ENCODE data around the gene MPI. TPM values are rescaled to one million over a fixed set of nuclear protein-coding genes. Genes with fewer than 3 reads are reported as not detected.
"Not testable (repeated sequence)": the region's sequence is repeated elsewhere in the genome, so short reads cannot be mapped to it uniquely, and the experiment has no call there.

MPI gene
- total RNA-seq, 1 donor: 77.3 TPM

DNA sequence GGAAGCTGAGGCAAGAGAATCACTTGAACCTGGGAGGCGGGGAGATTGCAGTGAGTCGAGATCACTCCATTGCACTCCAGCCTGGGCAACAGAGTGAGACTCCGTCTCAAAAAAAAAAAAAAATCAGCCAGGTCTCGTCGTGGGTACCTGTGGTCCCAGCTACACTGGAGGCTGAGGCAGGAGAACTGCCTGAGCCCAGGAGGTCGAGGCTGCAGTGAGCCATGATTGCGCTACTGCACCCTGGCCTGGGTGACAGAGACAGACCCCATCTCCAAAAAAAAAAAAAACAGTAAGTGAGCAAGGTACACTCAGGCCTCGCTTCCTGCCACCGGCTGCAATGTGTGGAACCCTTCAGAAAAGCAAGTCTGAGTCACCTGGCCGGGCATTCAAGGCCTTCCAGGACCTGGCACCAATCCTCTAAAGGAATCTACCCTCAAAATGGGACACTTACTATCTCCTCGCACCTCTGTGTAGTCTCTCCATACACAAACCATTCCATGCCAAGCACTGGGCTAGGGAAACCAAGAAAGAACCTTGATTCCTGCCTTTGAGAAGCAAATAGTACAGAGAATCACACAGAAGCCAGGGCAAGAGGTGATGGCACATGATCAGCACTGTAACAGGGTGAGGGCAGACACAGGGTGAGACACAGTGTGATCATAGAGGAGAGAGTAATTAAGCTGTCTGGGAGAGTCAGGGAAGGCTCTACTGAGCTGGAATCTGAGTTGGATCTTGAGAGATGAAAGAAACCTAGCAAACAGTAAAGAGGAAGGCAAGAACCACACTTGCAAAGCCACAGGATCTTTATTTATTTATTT, 26.4 kb upstream of the MPI start:
- DNase-seq (ENCODE audit: low read depth in 2 of 3, low spot score in 2 of 3): no peak

DNA sequence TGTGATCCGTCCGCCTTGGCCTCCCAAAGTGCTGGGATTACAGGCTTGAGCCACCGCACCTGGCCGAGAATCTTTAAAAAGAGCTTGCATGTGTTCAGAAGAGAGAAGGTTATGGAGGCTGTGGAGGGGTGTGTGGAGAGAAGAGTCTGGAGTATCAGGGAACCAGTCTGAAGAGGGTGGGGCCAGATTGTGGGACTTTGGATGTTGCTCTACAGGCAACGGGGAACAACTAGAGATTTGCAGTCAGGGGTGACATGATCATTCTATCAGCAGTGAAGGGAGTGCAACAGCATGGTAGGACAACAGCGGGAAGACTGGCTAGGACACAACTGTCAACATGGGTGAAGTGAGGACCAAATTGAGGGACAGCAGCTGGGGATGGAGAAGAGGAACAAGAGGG, 25.5 kb upstream of the MPI start:
- no peak for DNase-seq (ENCODE audit: low read depth in 2 of 3, low spot score in 2 of 3)

DNA sequence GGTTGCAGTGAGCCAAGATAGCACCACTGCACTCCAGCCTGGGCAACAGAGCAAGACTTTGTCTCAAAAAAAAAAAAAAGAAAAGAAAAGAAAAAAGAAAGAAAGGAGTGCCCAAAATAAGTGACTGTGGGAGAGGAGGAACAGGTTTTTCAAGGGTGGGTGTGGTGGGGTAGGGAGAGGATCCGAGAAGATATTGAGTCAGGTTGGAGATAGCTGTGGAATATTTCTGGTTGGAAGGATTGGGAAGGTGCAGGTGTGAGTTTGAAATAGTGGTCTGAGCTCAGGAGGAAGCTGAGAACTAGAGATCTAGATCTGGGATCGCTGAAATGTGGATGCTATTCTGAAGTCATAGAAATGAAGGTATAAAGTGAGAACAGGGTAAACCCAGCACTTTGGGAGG, 24.5 kb upstream of the MPI start:
- no peak for DNase-seq (ENCODE audit: low read depth in 2 of 3, low spot score in 2 of 3)

DNA sequence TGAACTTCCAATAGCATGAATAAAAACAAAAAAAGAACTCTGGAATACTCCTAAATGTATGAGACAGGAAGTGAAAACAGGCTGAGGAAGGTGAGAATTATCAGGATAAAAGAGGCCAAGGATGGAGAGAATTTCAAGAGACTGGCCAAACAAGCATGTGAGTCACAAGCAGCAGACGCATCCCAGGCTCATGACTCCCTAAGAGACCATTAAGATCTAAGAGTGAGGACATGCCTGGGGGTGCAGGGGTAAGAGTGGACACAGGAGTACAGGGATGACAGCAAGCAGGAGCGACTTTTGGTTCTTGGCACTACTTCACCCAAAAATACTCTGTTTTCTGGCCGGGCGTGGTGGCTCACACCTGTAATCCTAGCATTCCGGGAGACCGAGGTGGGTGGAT, 23.8 kb upstream of the MPI start:
- DNase-seq (ENCODE audit: low read depth in 2 of 3, low spot score in 2 of 3): no peak

DNA sequence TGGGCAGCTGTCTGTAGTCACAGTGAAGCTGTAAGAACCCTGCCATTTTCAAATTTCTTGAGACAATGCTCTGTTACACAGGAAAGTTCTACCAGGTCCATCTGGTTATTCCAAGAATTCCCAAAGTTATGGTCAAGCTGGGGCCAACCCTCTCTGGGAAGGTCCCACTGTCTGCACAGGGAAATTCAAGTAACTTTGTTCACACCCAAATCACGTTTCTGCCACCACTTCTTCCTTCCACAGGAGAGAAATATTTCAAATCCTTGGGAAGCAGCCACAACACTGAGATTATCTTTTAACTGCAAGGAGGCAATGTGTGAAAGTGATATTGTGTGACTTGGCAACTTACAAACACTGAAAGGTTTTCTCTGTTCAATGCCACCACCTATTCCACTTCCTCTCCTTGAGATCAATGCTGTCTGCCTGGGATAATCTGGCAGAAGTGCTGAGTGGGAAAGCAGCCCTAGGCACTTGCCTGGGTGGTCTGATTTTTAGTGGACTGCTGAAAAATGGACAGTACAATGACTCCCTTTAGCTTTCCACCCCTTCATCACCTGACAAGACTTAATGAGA, 22.3 kb upstream of the MPI start:
- no peak for DNase-seq (ENCODE audit: low read depth in 2 of 3, low spot score in 2 of 3)

DNA sequence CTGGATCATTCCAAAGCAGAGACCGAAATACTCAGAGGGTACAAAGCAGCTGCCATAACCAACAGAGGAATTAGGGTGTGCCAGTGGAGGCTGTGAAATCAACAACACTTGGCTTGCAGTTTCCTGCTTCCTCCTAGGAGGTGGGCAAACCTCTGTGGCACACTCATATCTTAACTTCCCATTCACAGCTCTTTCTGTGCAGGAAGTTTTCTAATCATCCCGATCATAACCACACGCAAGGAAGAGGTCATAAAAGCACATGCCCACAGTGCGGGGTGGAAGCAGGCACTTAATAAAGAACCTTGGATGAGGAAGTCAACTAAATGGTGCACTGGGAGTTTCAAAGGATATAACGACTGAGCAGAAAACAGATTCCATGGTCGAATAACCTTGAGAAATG, 21.8 kb upstream of the MPI start:
- peak in 2 of 3 donors; percentile 79 to 86 for DNase-seq (ENCODE audit: low read depth in 2 of 3, low spot score in 2 of 3)

DNA sequence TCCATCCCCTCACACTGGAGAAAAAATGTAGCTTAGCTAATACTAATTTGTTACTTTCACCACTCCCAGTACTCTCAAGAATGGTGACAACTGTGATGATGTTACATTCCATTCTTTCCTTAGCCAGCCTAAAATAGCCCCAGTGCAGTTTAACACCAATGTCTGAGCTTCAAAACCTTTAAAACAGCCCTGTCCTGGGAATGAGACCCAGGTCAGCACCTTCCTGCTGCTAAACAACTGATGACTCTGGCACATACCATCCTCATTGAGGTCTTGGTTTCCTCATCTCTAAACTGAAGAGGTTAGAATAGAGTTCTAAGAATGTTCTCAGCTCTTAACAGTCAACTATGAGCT, 20.5 kb upstream of the MPI start:
- no peak for DNase-seq (ENCODE audit: low read depth in 2 of 3, low spot score in 2 of 3)

DNA sequence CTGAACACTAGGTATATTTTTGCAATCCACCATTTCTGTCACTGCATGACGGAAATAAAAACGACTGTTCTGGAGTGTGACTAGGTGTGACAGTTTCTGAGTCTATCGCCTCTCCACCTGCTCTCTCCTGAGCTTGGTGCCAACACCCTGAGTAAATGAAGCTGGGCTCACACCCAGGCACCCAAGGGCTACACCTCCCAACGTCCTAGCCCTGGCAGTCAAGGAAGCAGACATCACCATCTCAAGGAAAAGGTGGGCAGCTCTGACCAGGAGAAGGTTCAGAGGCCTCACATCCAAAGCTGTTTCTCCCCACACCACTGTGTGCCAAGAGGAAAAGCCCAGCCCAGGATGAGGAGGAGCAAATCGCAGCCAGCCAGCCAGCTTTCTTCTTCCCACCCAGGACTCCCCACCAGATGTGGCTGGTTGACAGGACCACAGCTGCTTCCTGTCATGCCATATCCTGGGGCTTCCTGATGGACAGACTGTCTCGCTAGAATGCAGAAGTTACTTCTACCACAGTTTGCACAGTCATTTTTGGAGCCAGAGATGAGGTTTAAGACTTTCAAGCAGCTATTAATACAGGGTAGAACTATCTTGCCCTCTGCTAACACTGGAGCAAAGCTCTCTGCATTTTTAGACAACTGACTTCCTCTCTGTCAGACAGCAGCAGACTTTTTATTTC, 20.0 kb upstream of the MPI start:
- DNase-seq (ENCODE audit: low read depth in 2 of 3, low spot score in 2 of 3): peak in 2 of 3 donors; percentile 93 to 98

DNA sequence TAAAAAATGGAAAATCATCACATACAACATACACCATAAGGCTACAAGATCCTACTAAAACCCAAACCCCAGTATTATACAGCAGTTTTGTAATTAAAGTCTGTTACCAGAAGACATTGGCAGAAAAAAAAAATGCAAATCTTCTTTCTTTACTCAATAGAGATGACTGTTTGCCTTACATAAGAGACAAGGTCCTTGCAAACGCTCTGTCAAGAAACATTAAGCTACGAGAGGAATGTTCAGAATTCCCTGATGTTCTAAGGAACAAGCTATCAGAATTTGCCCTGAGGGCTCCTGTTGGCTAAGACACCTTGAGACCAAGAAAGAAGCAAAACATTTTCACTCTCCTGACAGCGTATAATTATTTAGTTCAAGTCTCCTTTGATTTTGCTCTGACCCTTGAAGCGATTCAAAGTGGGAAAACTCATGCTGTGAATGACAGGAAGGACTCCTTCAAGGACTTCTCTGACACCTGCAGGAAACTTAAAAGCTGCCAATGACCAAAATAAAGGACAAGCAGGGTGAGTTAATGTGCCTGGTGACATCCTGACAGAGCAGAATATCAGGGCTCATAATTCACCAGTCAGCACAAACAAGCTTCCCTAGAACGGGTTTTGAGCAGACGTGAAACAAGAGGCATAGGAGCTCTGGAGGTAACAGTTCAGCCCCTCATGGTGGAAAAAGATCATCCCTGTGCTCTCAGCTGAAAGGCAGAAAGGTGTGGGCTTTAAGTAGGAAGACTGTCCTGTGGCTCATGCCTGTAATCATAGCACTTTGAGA, 19.2 kb upstream of the MPI start:
- DNase-seq (ENCODE audit: low read depth in 2 of 3, low spot score in 2 of 3): no peak

DNA sequence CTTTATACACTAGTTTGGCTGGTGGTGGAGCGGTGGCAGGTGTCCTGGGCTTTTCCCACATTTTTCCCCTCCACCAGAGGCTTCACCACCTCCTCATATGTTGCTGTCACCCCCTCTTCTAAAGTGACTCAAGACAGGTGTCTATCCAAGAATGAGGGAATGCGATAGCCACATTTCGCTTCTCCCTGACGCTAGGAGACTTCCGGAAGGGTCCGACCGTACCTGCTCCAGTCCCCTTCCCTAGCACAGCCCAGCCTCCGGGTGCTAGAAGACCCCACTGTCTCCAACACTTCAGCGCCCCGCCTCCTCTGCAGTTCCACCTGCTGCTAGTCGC, 17.2 kb upstream of the MPI start:
- DNase-seq (ENCODE audit: low read depth in 2 of 3, low spot score in 2 of 3): no peak

DNA sequence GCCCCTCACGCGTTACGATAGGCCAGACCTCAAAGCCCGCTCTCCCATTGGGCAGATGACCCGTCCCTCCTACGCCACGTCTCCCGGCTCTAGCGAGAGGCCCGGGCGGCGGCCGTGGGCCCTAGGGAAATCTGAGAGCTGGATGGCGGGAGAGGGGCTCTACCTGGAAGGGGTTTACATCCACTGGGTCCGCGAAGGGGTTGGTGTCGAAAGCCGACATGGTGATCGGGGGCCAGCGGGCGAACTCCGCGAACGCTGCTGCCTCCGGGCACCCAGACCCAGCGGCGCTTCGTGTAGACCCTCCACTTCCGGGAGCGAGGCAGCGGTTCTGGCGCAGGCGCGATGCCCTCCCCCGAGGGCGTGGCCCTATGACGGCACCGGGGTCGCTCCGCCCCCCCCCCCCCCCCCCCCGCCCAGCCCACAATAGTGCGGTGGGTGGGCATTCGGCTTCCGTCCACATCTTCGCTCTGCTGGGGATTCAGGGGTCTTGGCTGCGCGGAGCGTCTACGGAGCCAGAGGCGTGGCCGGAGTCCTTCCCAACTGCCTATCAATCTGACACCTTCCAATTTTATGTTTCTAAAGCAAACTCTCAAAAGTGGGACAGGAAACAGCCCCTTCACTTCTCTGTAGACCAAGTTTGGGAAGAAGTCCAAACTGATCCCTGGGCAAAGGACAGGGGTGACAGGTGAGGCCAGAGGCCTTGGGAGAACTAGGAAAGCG, 16.6 kb upstream of the MPI start, which contains the start of gene SCAMP2:
TSS of gene SCAMP2 (minus strand) at position 330 of the 720 bp plus-strand sequence. CDS start at position 220, 110 bp downstream.
- peak; percentile 81 to 97 (median 93) for DNase-seq (ENCODE audit: low read depth in 2 of 3, low spot score in 2 of 3)

DNA sequence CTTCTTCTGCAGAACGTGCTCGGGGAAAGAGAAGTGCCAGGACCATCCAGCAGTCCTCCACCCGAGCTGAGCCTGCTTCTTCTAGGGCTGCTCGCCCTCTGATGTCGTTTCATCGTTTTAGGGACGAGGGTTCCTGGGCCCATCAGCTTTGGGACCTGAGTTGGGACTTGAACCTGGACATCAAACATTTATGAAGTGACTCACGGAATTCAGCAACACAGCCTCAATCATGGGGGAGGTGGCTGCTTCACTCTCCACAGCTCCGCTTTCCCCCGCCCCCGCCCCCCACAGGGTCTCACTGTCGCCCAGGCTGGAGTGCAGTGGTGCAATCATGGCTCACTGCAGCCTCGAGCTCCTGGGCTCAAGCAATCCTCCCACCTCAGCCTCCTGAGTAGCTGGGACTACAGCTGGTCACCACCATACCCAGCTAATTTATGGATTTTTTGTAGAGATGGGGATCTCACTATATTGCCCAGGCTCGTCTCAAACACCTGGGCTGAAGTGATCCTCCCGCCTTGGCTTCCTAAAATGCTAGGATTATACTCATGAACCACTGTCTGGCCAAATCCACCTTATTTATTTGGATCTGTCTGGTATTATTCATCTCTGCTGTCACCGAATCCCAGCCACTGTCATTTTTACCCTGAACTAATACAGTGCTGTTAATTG, 16.0 kb upstream of the MPI start:
- peak in 1 of 3 donors; percentile 19 for DNase-seq (ENCODE audit: low read depth in 2 of 3, low spot score in 2 of 3)

DNA sequence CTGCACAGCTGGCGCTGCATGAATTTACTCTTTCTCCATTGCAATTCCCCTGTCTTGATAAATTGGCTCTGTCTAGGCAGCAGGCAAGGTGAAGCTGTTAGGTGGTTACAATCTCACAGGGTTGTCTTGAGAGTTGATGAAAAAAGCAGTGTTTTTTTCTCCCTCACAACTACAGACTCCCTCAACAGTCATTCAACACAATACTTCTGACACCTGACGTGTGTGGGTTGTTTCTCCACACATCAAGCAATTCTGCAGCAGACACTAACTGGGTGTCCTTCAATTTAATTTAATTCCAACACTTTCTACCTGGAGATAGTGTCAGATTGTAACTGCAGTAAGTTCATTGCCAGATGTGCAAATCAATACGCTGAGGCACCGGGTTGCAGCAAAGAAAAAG, 11.6 kb upstream of the MPI start:
- no peak for DNase-seq (ENCODE audit: low read depth in 2 of 3, low spot score in 2 of 3)

DNA sequence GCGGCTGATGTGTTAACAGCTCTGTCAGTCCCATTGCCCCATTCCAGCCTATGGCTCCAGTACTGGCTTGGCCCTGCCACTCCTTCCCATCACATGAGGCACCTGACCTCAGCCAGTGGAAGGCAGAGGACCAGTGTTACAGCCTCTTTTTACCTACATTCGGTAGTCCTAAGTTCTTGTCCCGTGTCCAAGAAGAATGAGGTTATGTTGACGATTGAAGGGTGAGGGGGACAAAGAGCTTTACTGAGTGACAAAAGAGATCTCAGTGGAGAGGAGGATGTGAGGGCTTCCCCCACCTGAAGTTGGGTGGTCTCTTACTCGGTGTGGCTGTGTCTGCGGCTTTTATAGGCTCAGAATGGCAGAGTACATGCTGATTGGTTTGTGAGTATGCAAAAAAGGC, 7.3 kb upstream of the MPI start:
- no peak for DNase-seq (ENCODE audit: low read depth in 2 of 3, low spot score in 2 of 3)

DNA sequence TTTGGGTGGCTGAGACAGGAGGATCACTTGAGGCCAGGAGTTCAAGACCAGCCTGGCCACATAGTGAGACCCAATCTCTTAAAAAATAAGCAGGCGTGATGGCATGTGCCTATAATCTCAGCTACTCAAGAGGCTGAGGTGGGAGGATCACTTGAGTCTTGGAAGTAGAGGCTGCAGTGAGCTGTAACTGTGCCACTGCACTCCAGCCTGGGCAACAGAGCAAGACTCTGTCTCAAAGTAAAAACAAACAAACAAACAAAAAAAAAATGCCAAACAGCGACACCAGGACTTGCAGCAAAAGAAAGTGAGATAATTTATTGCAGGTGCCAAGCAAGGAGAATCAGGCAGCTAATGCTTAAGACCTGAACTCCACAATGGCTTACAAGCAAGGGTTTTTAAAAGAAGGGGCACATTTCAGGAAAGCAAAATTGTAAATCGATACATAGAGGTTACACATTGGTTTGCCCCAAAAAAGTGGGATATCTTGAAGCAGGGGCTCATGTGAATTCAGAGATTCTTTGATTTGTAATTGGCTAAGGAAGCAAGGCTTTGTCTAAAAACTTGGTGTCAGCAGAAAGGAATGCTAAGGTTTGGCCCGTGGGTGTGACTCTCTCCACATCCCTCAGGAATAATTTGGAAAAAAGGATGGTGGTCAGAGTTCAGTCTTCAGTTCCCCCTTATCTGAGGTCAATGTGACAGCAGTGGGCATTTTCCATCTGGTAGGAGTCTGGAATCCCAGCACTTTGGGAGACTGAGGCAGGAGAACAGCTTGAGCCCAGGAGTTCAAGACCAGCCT, 5.2 kb upstream of the MPI start:
- DNase-seq (ENCODE audit: low read depth in 2 of 3, low spot score in 2 of 3): no peak

DNA sequence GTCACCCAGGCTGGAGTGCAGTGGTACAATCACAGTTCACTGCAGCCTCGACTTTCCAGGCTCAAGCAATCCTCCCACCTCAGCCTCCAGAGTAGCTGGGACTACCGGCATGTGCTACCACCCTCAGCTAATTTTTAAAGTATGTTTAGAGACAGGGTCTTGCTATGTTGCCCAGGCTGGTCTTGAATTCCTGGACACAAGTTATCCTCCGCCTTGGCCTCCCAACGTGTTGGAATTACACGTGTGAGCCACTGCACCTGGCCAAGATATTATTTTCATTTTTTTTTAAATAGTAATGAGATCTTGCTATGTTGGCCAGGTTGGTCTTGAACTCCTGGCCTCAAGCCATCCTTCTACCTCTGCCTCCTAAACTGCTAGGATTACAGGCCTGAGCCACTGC, 4.4 kb upstream of the MPI start:
- DNase-seq (ENCODE audit: low read depth in 2 of 3, low spot score in 2 of 3): no peak

DNA sequence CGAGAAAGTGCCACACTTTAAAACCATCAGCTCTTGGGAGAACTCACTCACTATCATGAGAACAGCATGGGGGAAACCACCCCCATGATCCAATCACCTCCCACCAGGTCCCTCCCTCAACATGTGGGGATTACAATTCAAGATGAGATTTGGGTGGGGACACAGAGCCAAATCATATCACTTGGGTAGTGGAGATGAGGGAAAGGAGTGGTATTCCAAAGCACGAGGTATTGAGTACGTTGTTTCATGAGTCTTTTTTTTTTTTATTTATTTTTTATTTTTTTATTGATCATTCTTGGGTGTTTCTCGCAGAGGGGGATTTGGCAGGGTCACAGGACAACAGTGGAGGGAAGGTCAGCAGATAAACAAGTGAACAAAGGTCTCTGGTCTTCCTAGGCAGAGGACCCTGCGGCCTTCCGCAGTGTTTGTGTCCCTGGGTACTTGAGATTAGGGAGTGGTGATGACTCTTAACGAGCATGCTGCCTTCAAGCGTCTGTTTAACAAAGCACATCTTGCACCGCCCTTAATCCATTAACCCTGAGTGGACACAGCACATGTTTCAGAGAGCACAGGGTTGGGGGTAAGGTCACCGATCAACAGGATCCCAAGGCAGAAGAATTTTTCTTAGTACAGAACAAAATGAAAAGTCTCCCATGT, 2.2 kb upstream of the MPI start:
- not testable (repeated sequence) for DNase-seq (ENCODE audit: low read depth in 2 of 3, low spot score in 2 of 3)

DNA sequence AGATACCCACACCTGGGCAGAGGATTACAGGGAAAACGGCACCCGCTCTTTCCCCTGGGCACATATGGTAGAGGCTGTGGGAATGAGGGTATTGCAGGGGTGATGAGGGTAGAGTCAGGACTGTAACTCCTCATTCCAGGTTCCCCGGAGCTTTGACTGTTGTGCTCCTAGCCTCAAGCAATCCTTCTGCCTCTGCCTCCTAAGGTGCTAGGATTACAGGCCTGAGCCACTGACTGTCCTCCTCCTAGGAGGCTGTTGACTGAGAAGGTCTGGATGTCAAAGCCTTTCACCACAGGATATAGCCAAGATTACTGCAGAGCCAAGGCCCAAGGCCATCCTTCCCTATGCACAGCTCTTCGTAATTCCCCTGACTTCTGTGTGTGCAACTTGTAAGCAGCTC, 1.1 kb upstream of the MPI start:
- no peak for DNase-seq (ENCODE audit: low read depth in 2 of 3, low spot score in 2 of 3)

DNA sequence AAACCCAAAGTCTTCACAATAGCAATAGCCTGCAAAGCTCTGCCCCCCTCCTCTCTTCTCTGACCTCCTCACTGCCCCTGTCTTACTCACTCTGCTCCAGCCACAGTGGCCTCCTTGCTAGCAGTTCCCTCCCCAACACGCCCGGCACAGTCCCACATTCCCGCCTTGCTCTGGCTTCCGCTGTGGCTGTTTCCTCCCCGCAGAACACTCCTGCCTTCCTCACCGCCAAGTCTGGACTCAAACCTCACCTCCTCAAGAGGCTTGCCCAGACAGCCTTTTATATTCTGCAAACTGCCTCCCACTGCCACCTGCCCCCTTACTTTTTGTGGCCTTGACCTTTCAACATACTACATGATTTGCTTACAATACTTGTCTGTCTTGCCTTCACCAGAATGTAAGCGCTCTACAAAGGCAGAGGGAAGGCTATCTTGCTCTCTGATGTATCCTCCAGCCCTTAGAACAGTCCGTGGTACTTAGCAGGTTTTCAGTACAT, 406 bp upstream of the MPI start:
- DNase-seq (ENCODE audit: low read depth in 2 of 3, low spot score in 2 of 3): no peak
